ENCODE data around the gene RSL24D1. TPM values are rescaled to one million over a fixed set of nuclear protein-coding genes. Genes with fewer than 3 reads are reported as not detected.

The RSL24D1 gene
- total RNA-seq, 4 donors from 2014 or later, result 39.3 to 72.3 (median 53.2) TPM

- H3K4me3 ChIP-seq, result no peak overlapping the region
- H3K9me3 ChIP-seq, result peaks cover 0 to 27% (median 1%) of the 10 kb centered on the region in 4 donors
- H3K27me3 ChIP-seq, result no peaks in the 10 kb centered on the region
- H3K27ac ChIP-seq, result no peak overlapping the region
- 92 to 94% methylated on average over 2 of the region's 2 CpGs for WGBS, 2 donors
- no peak for DNase-seq (ENCODE audit: low spot score in 2 of 2)
- TF ChIP-seq CTCF (IDR thresholded peaks at IDR 0.05) (no peak), EP300 (IDR thresholded peaks at IDR 0.05) (no peak), POLR2A (IDR thresholded peaks at IDR 0.05) (no peak)
- H3K4me1 ChIP-seq, result no peaks in the 10 kb centered on the region
- no peaks in the 10 kb centered on the region for H3K36me3 ChIP-seq
Observed at GRCh38 chr15:55132672-55133071, 64.1 kb downstream of the RSL24D1 start.

Other genes with a start within 250 kb of the RSL24D1 start
- gene RAB27A, start 92.9 kb upstream of the RSL24D1 start, total RNA-seq, result 10 to 100 TPM in 1 of 4 donors, 1 to 10 TPM in 3; 6.5 to 14.9 (median 8.3) TPM
- 10 to 100 TPM in 3 of 4 donors, 1 to 10 TPM in 1; 7.9 to 35.8 (median 16.5) TPM for gene PIGBOS1, start 122.2 kb upstream of the RSL24D1 start, total RNA-seq
- 10 to 100 TPM in 3 of 4 donors, 1 to 10 TPM in 1; 4.0 to 16.1 (median 13.8) TPM for gene PIGB, start 122.3 kb upstream of the RSL24D1 start, total RNA-seq
- 10 to 100 TPM; 48.0 to 70.2 (median 63.6) TPM for gene CCPG1, start 211.4 kb upstream of the RSL24D1 start, total RNA-seq
- gene PIERCE2, start 211.6 kb upstream of the RSL24D1 start, total RNA-seq, result 1 to 10 TPM in 3 of 4 donors, not detected in 1; 1.8 to 4.8 (median 2.9) TPM

Data from tibial nerve (tissue), 4 donors.